HepG2 (cell line): ENCODE measurements around the gene PPP3R1. TPM values are rescaled to one million over a fixed set of nuclear protein-coding genes. Genes with fewer than 3 reads are reported as not detected.

ENCODE experiments used
- AGO2 ChIP-seq: fragments of 200-400 bp; formaldehyde crosslinking; optimal IDR thresholded peaks from 2 replicates; pipeline ENCODE3; 2017; ENCODE audit warnings: mild to moderate bottlenecking, low read depth, low read length, moderate library complexity
- AKAP8 ChIP-seq: sonication (generic); formaldehyde crosslinking; IDR thresholded peaks from 2 replicates; pipeline ENCODE4 v1.5.1; 2020; ENCODE audit warnings: mild to moderate bottlenecking, missing genetic modification reagents
- HNRNPUL1 ChIP-seq: fragments of 200-400 bp; formaldehyde crosslinking; IDR thresholded peaks from 2 replicates; pipeline ENCODE4 v1.6.1; 2017; ENCODE audit warnings: low read depth, mild to moderate bottlenecking, low read length, moderate library complexity
- SIX1 ChIP-seq: sonication (generic); formaldehyde crosslinking; IDR thresholded peaks from 2 replicates; pipeline ENCODE4 v1.4.0; 2020; ENCODE audit warnings: missing genetic modification reagents, borderline replicate concordance
- SOX5 ChIP-seq: IDR thresholded peaks from 2 replicates; pipeline ENCODE4 v1.6.1; 2016; ENCODE audit warnings: borderline replicate concordance
- SP2 ChIP-seq: sonication (generic); formaldehyde crosslinking; IDR thresholded peaks from 2 replicates; pipeline ENCODE4 v1.5.1; 2020; ENCODE audit warnings: mild to moderate bottlenecking, missing genetic modification reagents
- SP4 ChIP-seq: sonication (generic); formaldehyde crosslinking; IDR thresholded peaks from 2 replicates; pipeline ENCODE4 v1.8.1; 2023; ENCODE audit warnings: mild to moderate bottlenecking, missing genetic modification reagents
- THYN1 ChIP-seq: sonication (generic); formaldehyde crosslinking; IDR thresholded peaks from 2 replicates; pipeline ENCODE4 v1.8.1; 2023; ENCODE audit warnings: low read depth, mild to moderate bottlenecking, moderate library complexity, missing genetic modification reagents, borderline replicate concordance
- ZBTB8A ChIP-seq: sonication (generic); formaldehyde crosslinking; IDR thresholded peaks from 2 replicates; pipeline ENCODE4 v1.4.0; 2020; ENCODE audit warnings: mild to moderate bottlenecking, low read depth, missing genetic modification reagents, borderline replicate concordance
- ZNF10 ChIP-seq: sonication (generic); formaldehyde crosslinking; IDR thresholded peaks from 2 replicates; pipeline ENCODE4 v1.4.0; 2020; ENCODE audit warnings: mild to moderate bottlenecking, low read depth, missing genetic modification reagents, borderline replicate concordance
- ZNF552 ChIP-seq: sonication (generic); formaldehyde crosslinking; IDR thresholded peaks from 2 replicates; pipeline ENCODE4 v1.9.0; 2022; ENCODE audit warnings: missing genetic modification reagents, mild to moderate bottlenecking, borderline replicate concordance
- ZNF670 ChIP-seq: sonication (generic); formaldehyde crosslinking; IDR thresholded peaks from 2 replicates; pipeline ENCODE4 v1.8.0; 2022; ENCODE audit warnings: mild to moderate bottlenecking, missing genetic modification reagents, borderline replicate concordance
- ZNF879 ChIP-seq: sonication (generic); formaldehyde crosslinking; IDR thresholded peaks from 2 replicates; pipeline ENCODE4 v1.8.1; 2023; ENCODE audit warnings: missing genetic modification reagents
- polyA plus RNA-seq, 8 experiments: library from polyadenylated mRNA; depleted of rRNA in 3 of 8; stranded (reverse) in 7 of 8; unstranded in 1 of 8; fragments of >200 nt; fragmentation: Illumina TruSeq in 4 of 8; extraction: Trizol in 4 of 8; gene quantifications; 2 replicates each; pipeline versions ENCODE4 v1.2.1 to v1.2.3, GENCODE V29; 2011 to 2016; ENCODE audit warnings: low read depth in 4 of 8, missing spikeins in 1 of 8, mixed read lengths in 1 of 8; ENCODE audit not compliant: insufficient read depth in 1 of 8
- total RNA-seq, 5 experiments: library from RNA; depleted of rRNA; stranded (reverse); fragments of >200 nt; fragmentation: Illumina TruSeq; extraction: Trizol; gene quantifications; 2 replicates each; pipeline ENCODE4 v1.2.3, GENCODE V29; 2016; ENCODE audit warnings: low read depth in 1 of 5
- TF ChIP-seq, protein P1 (sequence below): sonication (generic); formaldehyde crosslinking; IDR thresholded peaks from 2 replicates; pipeline ENCODE4 v1.4.0; 2020; ENCODE audit warnings: low read depth, missing genetic modification reagents
- TF ChIP-seq, protein P2 (sequence below): sonication (generic); formaldehyde crosslinking; IDR thresholded peaks from 2 replicates; pipeline ENCODE4 v1.5.1; 2020; ENCODE audit warnings: mild to moderate bottlenecking, missing genetic modification reagents, borderline replicate concordance

Gene PPP3R1
- total and polyA plus RNA-seq, 2 of the 13 experiments (the other 11 are each of a cell fraction or from before 2014, with no cell fraction given), result 11.6 to 25.7 TPM

DNA sequence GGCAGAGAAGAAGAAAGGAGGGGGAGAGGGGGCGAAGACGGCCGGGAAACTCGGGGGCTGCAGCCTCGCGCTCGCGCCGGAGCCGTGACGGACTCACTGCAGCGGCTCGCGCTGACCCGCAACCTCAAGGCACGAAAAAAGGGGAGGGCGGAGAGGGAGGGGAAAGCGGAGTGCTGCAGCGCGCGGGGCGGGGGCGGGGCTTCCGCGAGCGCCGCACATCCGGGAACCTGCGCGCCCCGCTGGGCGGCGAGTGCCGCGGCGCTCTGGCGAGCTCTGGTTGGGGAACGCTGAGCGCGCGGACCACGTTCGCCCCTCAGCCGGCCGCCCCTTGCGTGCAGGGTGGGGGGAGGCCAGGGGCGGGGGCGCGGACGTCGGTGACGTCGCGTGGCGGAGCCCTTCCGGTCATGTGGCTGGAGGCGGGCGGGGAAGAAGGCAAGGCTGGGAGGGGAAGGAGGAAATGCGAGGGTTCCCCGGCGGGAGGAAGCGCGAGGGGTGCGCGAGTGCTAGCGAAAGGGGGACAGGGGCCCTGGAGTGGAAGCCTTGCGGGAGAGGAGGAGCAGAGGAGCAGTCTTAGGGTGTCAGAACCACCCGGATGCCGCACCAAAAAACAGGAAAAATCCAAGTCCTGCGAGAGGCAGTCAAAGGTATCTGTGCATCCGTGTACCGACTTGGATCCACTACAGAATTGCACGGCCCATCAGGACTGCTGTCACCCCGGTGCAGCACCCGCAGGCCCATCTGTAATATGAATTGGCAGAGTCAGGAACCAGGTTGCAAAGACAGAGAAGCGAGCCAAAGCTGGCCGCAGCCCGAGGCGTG lies at the start of gene PPP3R1 (continued):
- TF ChIP-seq, protein P1, sequence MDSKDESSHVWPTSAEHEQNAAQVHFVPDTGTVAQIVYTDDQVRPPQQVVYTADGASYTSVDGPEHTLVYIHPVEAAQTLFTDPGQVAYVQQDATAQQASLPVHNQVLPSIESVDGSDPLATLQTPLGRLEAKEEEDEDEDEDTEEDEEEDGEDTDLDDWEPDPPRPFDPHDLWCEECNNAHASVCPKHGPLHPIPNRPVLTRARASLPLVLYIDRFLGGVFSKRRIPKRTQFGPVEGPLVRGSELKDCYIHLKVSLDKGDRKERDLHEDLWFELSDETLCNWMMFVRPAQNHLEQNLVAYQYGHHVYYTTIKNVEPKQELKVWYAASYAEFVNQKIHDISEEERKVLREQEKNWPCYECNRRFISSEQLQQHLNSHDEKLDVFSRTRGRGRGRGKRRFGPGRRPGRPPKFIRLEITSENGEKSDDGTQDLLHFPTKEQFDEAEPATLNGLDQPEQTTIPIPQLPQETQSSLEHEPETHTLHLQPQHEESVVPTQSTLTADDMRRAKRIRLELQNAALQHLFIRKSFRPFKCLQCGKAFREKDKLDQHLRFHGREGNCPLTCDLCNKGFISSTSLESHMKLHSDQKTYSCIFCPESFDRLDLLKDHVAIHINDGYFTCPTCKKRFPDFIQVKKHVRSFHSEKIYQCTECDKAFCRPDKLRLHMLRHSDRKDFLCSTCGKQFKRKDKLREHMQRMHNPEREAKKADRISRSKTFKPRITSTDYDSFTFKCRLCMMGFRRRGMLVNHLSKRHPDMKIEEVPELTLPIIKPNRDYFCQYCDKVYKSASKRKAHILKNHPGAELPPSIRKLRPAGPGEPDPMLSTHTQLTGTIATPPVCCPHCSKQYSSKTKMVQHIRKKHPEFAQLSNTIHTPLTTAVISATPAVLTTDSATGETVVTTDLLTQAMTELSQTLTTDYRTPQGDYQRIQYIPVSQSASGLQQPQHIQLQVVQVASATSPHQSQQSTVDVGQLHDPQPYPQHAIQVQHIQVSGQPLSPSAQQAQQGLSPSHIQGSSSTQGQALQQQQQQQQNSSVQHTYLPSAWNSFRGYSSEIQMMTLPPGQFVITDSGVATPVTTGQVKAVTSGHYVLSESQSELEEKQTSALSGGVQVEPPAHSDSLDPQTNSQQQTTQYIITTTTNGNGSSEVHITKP (CRISPR knock-in tag), result peak; percentile 60; the same call in 1 of the 2 replicates
- peak; percentile 97 for TF ChIP-seq ZNF670 (CRISPR knock-in tag)
- no peak for TF ChIP-seq THYN1 (CRISPR knock-in tag)
- TF ChIP-seq ZNF10 (CRISPR knock-in tag), result no peak
- TF ChIP-seq AKAP8, result peak; percentile 87
- TF ChIP-seq SOX5 (CRISPR knock-in tag), result peak; percentile 69; the same call in 1 of the 2 replicates
- no peak for TF ChIP-seq ZNF879 (CRISPR knock-in tag)
- TF ChIP-seq ZNF552 (CRISPR knock-in tag), result no peak
- TF ChIP-seq HNRNPUL1, result no peak
- TF ChIP-seq ZBTB8A (CRISPR knock-in tag), result no peak; the same call in 1 of the 2 replicates
- no peak for TF ChIP-seq AGO2
- TF ChIP-seq SP2 (CRISPR knock-in tag), result peak; percentile 78
- peak; percentile 9; the same call in 1 of the 2 replicates for TF ChIP-seq SIX1 (CRISPR knock-in tag)
- TF ChIP-seq SP4 (CRISPR knock-in tag), result peak; percentile 92
- TF ChIP-seq, protein P2, sequence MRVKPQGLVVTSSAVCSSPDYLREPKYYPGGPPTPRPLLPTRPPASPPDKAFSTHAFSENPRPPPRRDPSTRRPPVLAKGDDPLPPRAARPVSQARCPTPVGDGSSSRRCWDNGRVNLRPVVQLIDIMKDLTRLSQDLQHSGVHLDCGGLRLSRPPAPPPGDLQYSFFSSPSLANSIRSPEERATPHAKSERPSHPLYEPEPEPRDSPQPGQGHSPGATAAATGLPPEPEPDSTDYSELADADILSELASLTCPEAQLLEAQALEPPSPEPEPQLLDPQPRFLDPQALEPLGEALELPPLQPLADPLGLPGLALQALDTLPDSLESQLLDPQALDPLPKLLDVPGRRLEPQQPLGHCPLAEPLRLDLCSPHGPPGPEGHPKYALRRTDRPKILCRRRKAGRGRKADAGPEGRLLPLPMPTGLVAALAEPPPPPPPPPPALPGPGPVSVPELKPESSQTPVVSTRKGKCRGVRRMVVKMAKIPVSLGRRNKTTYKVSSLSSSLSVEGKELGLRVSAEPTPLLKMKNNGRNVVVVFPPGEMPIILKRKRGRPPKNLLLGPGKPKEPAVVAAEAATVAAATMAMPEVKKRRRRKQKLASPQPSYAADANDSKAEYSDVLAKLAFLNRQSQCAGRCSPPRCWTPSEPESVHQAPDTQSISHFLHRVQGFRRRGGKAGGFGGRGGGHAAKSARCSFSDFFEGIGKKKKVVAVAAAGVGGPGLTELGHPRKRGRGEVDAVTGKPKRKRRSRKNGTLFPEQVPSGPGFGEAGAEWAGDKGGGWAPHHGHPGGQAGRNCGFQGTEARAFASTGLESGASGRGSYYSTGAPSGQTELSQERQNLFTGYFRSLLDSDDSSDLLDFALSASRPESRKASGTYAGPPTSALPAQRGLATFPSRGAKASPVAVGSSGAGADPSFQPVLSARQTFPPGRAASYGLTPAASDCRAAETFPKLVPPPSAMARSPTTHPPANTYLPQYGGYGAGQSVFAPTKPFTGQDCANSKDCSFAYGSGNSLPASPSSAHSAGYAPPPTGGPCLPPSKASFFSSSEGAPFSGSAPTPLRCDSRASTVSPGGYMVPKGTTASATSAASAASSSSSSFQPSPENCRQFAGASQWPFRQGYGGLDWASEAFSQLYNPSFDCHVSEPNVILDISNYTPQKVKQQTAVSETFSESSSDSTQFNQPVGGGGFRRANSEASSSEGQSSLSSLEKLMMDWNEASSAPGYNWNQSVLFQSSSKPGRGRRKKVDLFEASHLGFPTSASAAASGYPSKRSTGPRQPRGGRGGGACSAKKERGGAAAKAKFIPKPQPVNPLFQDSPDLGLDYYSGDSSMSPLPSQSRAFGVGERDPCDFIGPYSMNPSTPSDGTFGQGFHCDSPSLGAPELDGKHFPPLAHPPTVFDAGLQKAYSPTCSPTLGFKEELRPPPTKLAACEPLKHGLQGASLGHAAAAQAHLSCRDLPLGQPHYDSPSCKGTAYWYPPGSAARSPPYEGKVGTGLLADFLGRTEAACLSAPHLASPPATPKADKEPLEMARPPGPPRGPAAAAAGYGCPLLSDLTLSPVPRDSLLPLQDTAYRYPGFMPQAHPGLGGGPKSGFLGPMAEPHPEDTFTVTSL (CRISPR knock-in tag), result peak; percentile 72; the same call in 1 of the 2 replicates
